HUES48 (cell line): Measurements from ENCODE around the gene OR4M2.
"Not testable (repeated sequence)": the region's sequence is repeated elsewhere in the genome, so short reads cannot be mapped to it uniquely, and the experiment has no call there.

Source experiments
- H3K27ac ChIP-seq: one replicate; pipeline ENCODE4 v1.7.0; 2013; ENCODE audit warnings: low read depth, low read length, inconsistent platforms
- H3K27me3 ChIP-seq: 2 replicates; pipeline ENCODE4 v1.6.1; 2013; ENCODE audit warnings: mild to moderate bottlenecking, low read length; ENCODE audit not compliant: control insufficient read depth, insufficient read depth
- H3K36me3 ChIP-seq: 2 replicates; pipeline ENCODE4 v1.6.1; 2013; ENCODE audit warnings: low read length; ENCODE audit not compliant: control insufficient read depth, insufficient read depth
- H3K4me1 ChIP-seq: 2 replicates; pipeline ENCODE4 v1.6.1; 2013; ENCODE audit warnings: mild to moderate bottlenecking, low read length; ENCODE audit not compliant: control insufficient read depth, insufficient read depth
- H3K4me3 ChIP-seq: 2 replicates; pipeline ENCODE4 v1.5.1; 2013; ENCODE audit warnings: mild to moderate bottlenecking, low read depth, low read length
- H3K9ac ChIP-seq: 2 replicates; pipeline ENCODE4 v1.6.1; 2013; ENCODE audit warnings: mild to moderate bottlenecking, low read depth, low read length, moderate library complexity
- H3K9me3 ChIP-seq: 2 replicates; pipeline ENCODE4 v1.6.1; 2013; ENCODE audit warnings: low read length; ENCODE audit not compliant: control insufficient read depth, insufficient read depth

The OR4M2 gene

GRCh38 chr15:22080227-22080626, at the start of gene OR4M2:
OR4M2 (plus strand) TSS chr15:22080527; CDS start chr15:22080625, 98 bp downstream.
- not testable (repeated sequence) for H3K9me3 ChIP-seq, H3K4me3 ChIP-seq, H3K4me1 ChIP-seq, H3K36me3 ChIP-seq, H3K27me3 ChIP-seq, H3K27ac ChIP-seq, H3K9ac ChIP-seq

GRCh38 chr15:22069267-22069666, 11.1 kb upstream of the OR4M2 start:
- not testable (repeated sequence) for H3K27me3 ChIP-seq, H3K9ac ChIP-seq, H3K9me3 ChIP-seq, H3K36me3 ChIP-seq, H3K4me1 ChIP-seq, H3K27ac ChIP-seq, H3K4me3 ChIP-seq

GRCh38 chr15:22081386-22081785, 1.1 kb downstream of the OR4M2 start:
- not testable (repeated sequence) for H3K36me3 ChIP-seq, H3K9ac ChIP-seq

GRCh38 chr15:22098616-22099253, 18.4 kb downstream of the OR4M2 start:
- not testable (repeated sequence) for H3K36me3 ChIP-seq, H3K4me1 ChIP-seq, H3K9ac ChIP-seq, H3K27ac ChIP-seq, H3K9me3 ChIP-seq, H3K4me3 ChIP-seq, H3K27me3 ChIP-seq

More at GRCh38 chr15:22081386-22081785, 1.1 kb downstream of the OR4M2 start:
- H3K9me3 ChIP-seq, H3K27ac ChIP-seq, H3K27me3 ChIP-seq, H3K4me1 ChIP-seq, H3K4me3 ChIP-seq: not testable (repeated sequence)

- H3K27me3 ChIP-seq, H3K4me3 ChIP-seq, H3K27ac ChIP-seq, H3K36me3 ChIP-seq, H3K4me1 ChIP-seq, H3K9me3 ChIP-seq, H3K9ac ChIP-seq: not testable (repeated sequence)
Measured at GRCh38 chr15:22099289-22099891, 19.1 kb downstream of the OR4M2 start.

- not testable (repeated sequence) for H3K27ac ChIP-seq, H3K9me3 ChIP-seq, H3K4me1 ChIP-seq, H3K36me3 ChIP-seq, H3K9ac ChIP-seq, H3K27me3 ChIP-seq, H3K4me3 ChIP-seq
Measured at GRCh38 chr15:22122033-22122432, 41.7 kb downstream of the OR4M2 start.
